Activated CD4-positive, alpha-beta T cell treated with anti-CD3 and anti-CD28 coated beads, Interleukin-2, amount 10 ng/mL, durations not matched to agents 24 days and 14 days (primary cell): ENCODE results near the gene MTHFD2. TPM values are rescaled to one million over a fixed set of nuclear protein-coding genes. Genes with fewer than 3 reads are reported as not detected.

ENCODE experiments used
- total RNA-seq: library from RNA; stranded (reverse); gene quantifications from 2 replicates; pipeline ENCODE4 v1.2.3, GENCODE V29; 2022

Gene MTHFD2
- total RNA-seq, 1 donor from 2014 or later, result 418 TPM

Other genes starting within 250 kb of the MTHFD2 start
- 20.7 and 22.0 TPM in 2 replicates for gene TET3, start 213.7 kb upstream of the MTHFD2 start, total RNA-seq
- 100 and 103 TPM in 2 replicates for gene BOLA3, start 50.7 kb upstream of the MTHFD2 start, total RNA-seq
- 203 and 204 TPM in 2 replicates for gene MOB1A, start 19.7 kb upstream of the MTHFD2 start, total RNA-seq
- gene SLC4A5, start 144.8 kb downstream of the MTHFD2 start, total RNA-seq, result 0.93 and 1.4 TPM in 2 replicates
- 87.1 and 87.2 TPM in 2 replicates for gene DCTN1, start 181.7 kb downstream of the MTHFD2 start, total RNA-seq
- 1.7 and 2.0 TPM in 2 replicates for gene C2orf81, start 223.0 kb downstream of the MTHFD2 start, total RNA-seq
- 72.1 and 78.2 TPM in 2 replicates for gene WDR54, start 223.1 kb downstream of the MTHFD2 start, total RNA-seq
- 1.1 and 2.2 TPM in 2 replicates for gene RTKN, start 243.3 kb downstream of the MTHFD2 start, total RNA-seq